Measurements from ENCODE around the gene PCBP2.
"Not testable (repeated sequence)": the region's sequence is repeated elsewhere in the genome, so short reads cannot be mapped to it uniquely, and the experiment has no call there.

Gene PCBP2

DNA sequence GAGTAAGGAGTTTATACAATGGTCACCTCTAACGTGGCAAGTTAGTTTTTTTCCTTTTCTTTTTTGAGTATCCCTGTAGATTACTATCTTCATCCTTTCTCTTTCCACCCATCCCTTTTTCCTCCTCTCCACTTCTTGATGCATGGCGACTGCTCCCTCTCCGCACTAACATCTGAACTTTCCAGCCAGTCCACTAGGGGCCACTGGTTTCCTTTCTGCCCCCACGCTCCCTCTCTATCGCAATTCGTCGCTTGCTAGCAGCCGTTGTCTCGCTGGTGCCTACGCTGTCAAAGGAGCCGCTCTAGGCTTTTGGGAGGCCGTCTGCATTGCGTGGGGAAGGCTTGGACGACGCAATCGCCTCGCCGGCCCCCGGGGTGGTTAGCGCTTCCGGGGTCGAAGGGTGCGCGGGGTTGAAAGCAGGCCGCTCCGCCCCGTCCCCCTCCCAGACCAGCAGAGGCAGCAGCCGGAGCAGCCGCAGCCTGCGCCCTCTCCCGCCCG, at the start of gene PCBP2:
Gene PCBP2 (plus strand): TSS at position 442 of the 498 bp plus-strand sequence. CDS start 2,699 bp downstream, outside the sequence.
- DNase-seq = peak; percentile 99

DNA sequence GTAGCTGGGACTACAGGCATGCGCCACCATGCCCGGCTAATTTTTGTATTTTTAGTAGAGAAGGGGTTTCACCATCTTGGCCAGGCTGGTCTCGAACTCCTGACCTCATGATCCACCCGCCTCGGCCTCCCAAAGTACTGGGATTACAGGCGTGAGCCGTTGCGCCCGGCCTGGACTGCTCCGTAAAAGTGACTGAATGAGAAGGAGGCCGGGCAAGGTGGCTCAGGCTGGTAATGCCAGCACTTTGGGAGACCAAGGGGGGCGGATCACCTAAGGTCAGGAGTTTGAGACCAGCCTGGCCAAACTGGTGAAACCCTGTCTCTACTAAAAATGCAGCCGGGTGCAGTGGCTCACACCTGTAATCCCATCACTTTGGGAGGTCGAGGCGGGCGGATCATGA, 49.6 kb upstream of the PCBP2 start:
- DNase-seq = not testable (repeated sequence)

DNA sequence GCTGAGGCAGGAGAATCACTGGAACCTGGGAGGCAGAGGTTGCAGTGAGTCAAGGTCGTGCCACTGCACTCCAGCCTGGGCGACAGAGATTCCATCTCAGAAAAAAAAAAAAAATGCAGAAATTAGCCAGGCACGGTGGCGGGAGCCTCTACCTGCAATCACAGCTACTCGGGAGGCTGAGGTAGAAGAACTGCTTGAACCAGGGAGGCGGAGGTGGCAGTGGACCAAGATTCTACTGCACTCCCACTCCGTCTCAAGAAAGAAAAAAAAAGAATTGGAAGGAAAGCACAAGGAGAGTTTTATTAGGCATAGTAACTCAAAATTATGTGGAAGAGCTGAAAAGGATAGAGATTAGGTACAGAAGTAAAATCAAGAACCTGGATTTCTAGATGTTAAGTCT, 49.0 kb upstream of the PCBP2 start:
- no peak for DNase-seq

DNA sequence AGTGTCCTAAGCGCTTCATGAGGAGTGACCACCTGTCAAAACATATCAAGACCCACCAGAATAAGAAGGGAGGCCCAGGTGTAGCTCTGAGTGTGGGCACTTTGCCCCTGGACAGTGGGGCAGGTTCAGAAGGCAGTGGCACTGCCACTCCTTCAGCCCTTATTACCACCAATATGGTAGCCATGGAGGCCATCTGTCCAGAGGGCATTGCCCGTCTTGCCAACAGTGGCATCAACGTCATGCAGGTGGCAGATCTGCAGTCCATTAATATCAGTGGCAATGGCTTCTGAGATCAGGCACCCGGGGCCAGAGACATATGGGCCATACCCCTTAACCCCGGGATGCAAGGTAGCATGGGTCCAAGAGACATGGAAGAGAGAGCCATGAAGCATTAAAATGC, 41.0 kb upstream of the PCBP2 start:
- DNase-seq = no peak

DNA sequence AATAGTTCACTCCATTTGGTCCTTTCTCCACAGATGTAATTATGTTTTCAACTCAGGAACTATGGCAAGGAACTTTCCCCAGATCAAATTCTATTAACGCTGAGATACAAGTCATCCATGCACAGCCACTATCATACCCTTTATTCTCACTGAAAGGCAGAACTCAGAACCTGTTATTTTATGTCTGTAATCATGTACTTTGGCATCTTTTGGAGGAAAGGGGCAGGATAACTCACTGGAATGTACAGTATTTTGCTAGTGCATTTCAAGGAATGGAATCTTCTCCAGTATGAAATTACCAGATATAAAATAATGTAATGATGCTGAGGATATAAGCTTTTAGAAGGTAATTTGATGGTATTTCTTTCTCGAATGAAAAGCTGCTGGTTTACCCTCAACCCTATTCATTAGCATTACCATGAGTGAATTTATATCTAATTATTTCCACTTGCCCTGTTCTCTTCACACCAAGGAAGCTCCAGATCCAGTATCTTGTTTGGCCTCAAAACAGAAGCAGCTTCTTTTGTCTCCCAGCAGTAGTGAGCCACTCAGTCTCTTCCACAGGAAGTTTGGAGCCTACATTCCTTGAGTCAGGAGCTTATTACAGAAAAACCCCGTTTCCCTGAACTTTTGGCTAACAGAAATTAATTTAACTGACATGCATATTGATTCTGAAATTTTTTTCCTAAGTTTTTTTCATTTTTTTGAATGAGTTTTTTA, 38.3 kb upstream of the PCBP2 start:
- DNase-seq = no peak

DNA sequence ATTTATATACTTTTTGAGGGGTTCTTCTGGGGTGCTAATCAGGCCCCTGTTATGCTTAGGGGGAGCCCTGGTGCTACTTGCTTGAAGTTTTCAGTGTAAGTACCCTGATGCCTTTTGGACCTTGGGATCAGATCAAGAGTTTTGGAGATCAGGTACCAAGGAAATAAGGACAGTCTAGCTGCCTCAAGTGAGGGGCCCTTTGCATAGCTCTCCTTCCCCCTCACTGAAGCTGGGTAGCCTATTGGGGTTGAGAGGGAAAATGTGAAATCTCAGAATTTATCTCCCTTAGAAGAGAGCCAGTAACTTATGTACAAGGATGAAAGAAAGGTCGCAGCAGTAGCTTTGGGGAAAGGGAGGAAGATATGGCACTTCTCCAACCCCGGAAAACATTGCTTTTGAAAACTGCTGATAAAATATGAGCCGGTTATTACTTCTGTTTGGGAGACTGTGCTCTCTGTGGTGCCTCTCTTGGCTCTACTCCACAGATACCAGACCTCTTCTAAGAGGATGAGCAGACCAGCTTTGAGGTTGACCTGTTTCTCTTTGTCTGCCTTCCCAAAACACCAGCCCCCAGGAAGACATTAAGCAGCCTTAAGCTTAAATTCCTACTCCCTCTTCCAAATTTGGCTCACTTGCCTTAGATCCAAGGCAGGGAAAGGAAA, 37.0 kb upstream of the PCBP2 start:
- peak; percentile 52 for DNase-seq

DNA sequence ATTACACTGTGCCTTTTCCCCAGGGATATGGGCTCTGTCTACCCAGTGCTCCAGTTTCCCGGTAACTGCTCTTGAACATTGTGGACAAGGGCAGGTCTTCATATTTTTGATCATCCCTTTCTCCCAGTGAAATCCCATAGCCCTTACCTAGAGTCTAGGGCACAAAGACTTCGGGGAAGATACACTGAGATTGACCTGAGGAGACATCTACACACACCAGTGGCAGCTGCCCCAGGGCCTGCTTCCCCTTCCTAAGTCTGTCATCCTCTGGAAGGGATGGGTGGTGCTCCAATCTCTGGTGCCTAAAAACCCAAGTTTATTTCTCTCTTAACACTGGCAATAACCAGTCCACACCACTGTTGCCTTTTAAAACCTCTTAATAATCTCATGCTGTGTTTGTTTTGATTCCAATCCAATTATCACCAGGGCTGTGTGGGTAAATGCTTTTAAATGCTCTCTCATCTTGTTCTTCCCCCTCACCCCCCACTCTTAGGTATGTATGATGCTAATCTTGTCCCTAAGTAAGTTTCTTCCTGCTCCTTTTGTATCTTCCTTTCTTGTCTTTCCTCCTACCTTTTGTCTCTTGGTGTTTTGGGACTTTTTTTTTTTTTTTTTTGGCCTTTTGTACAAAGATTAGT, 36.0 kb upstream of the PCBP2 start:
- DNase-seq = not testable (repeated sequence)

DNA sequence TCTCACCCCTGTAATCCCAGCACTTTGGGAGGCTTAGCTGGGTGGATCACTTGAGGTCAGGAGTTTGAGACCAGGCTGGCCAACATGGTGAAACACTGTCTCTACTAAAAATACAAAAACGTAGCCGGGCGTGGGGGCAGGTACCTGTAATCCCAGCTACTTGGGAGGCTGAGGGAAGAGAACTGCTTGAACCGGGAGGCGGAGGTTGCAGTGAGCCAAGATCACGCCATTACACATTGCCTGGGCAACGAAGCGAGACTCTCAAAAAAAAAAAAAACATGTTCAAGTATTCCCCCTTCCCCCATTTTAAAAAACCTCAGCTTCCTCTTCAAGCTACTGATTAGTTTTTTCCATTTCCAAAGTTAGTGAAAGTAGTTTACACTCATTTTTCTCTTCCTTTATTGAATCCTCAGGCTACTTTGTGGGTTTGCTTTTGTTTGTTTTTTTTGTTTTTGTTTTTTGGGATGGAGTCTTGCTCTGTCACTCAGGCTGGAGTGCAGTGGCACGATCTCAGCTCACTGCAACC, 34.5 kb upstream of the PCBP2 start:
- peak; percentile 81 for DNase-seq

DNA sequence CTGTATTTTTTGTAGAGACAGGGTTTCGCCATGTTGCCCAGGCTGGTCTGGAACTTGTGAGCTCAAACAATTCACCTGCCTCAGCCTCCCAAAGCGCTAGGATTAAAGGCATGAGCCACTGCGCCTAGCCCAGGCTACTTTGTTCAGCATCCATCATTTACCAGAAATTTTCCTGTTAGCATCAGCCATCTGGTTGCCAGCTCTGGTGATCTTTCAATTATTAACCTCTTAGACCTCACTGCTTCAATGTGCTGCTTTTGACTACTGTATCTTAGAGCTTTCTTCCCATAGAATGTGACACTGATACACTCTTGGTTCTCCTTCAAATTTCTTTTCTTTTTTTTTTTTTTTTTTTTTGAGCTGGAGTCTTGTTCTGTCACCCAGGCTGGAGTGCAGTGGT, 33.7 kb upstream of the PCBP2 start:
- no peak for DNase-seq

DNA sequence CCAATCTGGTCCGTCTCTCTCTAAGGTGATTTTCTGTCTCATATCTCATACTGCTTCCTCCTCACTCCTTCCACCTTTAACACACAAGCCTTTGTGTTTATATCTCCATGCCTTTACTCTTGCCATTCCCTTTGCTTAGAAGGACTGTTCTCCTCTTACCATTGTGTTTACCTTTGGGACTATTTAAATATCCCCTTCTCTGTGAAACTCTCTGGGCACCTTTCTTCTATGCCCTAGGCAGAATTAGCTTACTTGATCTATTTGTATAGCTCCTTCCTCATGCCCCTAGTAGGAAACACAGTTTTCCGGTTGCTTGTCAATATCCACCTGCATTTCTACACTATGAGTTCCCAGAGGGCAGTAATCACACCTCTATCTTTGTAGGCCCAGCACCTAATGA, 32.1 kb upstream of the PCBP2 start:
- no peak for DNase-seq

DNA sequence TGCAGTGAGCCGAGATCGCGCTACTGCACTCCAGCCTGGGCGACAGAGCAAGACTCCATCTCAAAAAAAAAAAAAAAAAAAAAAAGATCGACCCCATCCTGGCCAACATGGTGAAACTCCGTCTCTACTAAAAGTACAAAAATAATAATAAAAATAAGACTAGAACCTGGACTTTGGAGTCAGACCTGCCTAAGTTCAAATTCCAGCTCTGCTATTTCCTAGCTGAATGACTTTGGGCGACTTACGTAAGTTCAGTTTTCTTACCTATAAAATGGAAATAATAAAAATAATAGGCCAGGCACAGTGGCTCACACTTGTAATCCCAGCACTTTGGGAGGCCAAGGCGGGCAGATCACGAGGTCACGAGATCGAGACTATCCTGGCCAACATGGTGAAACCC, 29.7 kb upstream of the PCBP2 start:
- DNase-seq = not testable (repeated sequence)

DNA sequence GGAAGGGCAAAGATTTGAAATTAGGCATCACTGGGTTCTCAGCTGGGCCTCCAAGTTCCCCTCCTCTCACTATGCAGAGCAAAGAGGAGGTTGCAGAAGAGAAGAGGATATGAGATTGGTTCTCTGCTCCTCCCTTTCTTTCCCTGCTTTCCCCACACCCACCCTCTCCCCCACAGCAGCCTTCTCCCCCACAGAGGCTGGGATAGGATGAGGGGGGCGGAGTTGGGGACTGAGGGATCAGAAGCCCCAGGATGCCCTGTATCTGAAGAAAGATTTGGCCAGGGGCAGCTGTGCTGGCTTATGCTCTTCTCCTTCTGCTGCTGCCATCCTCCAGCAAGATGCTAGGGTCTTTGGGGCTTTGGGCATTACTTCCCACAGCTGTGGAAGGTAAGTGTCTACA, 28.3 kb upstream of the PCBP2 start, which contains the start of gene AMHR2:
Gene AMHR2 (plus strand): TSS at position 259 of the 400 bp plus-strand sequence. CDS start 80 bp downstream, at position 339.
- no peak for DNase-seq

DNA sequence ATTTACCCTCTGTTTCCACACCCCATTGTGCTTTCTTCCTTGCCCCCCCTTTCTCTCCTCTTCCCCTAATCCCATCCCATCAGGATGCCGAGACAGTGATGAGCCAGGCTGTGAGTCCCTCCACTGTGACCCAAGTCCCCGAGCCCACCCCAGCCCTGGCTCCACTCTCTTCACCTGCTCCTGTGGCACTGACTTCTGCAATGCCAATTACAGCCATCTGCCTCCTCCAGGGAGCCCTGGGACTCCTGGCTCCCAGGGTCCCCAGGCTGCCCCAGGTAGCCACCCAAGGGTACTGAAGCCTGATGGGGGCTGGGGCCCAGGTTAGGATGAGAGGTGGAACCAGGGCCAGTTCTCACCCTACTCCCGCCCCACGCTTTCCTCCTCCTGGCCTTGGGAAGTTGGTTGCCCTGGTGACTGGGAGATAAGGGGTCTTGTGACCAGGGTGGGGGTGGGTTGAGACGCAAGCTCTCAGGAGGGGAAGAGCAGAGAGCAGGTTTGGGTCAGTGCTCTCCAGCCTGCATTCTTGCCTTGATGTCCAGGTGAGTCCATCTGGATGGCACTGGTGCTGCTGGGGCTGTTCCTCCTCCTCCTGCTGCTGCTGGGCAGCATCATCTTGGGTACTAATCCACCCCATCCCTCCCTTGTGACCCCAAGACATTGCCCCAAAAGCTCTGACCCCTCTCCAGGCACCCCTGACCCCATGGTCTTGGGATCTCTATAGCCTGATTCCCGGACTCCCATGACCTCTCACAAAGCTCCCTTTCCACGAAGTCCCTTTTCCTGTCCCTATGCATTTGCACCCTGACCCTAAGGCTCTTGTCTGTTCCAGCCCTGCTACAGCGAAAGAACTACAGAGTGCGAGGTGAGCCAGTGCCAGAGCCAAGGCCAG, 27.0 kb upstream of the PCBP2 start:
- peak; percentile 90 for DNase-seq

DNA sequence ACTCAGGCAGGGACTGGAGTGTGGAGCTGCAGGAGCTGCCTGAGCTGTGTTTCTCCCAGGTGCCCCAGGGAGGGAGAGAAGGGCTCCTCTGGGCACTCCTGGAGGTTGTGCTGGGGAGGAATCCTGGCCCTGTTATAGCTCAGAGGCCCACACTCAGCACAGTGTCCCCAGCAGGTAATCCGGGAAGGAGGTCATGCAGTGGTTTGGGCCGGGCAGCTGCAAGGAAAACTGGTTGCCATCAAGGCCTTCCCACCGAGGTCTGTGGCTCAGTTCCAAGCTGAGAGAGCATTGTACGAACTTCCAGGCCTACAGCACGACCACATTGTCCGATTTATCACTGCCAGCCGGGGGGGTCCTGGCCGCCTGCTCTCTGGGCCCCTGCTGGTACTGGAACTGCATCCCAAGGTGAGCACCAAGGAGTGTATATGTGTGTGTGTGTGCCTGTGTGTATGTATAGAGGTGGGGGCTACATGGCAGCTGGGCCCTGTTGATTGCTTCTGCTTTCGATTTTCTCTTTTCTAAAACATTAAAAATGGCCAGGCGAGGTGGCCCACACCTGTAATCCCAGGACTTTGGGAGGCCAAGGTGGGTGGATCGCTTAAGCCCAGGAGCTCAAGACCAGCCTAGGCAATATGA, 26.3 kb upstream of the PCBP2 start:
- peak; percentile 56 for DNase-seq

DNA sequence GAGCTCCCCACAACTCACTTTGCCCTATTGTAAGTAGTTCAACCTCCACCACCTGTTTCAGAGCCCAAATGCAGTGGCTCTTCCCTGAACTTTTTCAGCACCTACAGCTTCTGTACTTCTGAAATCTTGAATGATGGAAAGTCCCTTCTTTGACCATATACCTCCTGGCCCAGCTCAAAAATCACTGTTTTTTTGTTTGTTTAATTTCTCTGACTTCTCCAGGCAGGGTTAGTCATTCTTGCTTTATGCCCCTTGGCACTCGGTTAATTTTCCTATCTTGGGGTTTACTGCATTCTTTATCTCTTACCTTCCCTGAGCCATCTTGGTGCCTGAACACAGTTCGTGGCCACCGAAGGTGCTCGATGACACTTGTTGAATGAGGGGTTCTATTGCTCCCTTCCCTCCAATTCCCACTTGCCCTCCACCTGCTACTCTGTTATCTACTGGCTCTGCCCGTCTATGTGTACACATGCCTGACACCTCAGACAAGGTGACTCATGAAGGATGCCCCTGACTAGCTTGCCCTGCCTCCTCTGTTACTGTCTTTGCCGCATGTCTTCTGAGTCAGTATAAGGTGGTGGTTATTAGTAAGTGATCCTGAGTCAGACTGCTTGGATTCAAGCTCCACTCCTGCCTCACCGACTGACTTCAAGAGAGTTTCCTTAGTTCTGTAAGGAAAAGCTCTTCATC, 23.9 kb upstream of the PCBP2 start:
- DNase-seq = no peak

DNA sequence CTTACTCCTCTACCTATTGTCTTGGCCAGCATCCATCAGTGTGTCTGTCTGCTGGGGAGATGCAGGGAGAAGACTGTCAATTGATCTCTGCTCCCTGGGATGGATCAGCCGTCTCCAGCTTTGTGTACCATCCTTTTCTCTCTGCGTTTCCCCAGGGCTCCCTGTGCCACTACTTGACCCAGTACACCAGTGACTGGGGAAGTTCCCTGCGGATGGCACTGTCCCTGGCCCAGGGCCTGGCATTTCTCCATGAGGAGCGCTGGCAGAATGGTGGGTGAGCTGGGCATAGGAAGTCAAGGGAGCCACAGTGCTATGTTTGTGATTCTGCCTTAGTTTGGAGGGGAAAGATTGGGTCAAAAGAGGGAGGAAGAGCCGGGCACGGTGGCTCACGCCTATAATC, 23.2 kb upstream of the PCBP2 start:
- no peak for DNase-seq

DNA sequence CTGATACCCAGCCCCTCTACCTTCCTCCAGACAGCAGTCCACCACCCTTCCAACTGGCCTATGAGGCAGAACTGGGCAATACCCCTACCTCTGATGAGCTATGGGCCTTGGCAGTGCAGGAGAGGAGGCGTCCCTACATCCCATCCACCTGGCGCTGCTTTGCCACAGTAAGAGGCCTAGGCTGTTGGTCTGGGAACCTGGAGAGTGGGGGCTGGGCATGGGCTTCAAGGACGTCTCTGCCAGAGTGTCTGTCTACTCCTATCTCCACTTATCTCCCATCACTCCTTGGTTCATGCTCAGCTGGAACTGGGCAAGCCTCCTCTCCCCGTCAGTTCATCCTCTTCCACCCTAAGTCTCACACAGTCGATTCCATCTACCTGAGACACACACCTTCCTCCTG, 21.8 kb upstream of the PCBP2 start:
- DNase-seq = no peak

DNA sequence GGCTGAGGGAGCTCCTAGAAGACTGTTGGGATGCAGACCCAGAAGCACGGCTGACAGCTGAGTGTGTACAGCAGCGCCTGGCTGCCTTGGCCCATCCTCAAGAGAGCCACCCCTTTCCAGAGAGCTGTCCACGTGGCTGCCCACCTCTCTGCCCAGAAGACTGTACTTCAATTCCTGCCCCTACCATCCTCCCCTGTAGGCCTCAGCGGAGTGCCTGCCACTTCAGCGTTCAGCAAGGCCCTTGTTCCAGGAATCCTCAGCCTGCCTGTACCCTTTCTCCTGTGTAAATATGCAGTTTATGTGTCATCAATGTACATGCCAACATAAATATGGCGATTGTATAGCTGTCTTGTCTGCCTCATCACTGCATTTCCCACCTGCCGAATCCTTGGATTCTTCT, 20.7 kb upstream of the PCBP2 start:
- DNase-seq = no peak

DNA sequence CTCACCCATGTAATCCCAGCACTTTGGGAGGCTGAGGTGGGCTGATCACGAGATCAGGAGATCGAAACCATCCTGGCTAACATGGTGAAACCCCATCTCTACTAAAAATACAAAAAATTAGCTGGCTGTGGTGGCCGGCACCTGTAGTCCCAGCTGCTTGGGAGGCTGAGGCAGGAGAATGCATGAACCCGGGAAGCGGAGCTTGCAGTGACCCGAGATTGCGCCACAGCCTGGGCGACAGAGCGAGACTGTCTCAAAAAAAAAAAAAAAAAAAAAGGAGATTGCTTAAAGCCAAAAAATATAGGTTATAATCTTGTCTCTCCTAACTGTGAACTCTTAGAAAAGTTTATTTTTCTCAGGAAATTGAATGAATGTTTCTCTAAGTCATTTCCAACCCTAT, 16.6 kb upstream of the PCBP2 start:
- DNase-seq = not testable (repeated sequence)

DNA sequence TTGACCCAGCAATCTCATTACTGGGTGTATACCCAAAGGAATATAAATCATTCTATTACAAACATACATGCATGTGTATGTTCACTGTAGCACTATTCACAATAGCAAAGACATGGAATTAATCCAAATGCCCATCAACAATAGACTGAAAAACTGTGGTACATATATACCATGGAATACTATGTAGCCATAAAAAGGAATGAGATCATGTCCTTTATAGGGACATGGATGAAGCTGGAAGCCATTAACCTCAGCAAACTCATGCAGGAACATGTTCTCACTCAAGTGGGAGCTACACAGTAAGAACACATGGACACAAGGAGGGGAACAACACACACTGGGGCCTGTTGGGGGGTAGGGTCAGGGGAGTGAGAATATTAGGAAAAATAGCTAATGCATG, 12.3 kb upstream of the PCBP2 start:
- not testable (repeated sequence) for DNase-seq

Data from OCI-M1 (cell line).